ENCODE measurements around the gene RUFY2. TPM values are rescaled to one million over a fixed set of nuclear protein-coding genes. Genes with fewer than 3 reads are reported as not detected.

The RUFY2 gene
- total RNA-seq, 4 donors from 2014 or later = 18.0 to 49.6 (median 23.5) TPM

- intact Hi-C loops (cut with DNase I; ENCODE audit: low total_unique reads) = no loop called here
- TF ChIP-seq, protein P1, sequence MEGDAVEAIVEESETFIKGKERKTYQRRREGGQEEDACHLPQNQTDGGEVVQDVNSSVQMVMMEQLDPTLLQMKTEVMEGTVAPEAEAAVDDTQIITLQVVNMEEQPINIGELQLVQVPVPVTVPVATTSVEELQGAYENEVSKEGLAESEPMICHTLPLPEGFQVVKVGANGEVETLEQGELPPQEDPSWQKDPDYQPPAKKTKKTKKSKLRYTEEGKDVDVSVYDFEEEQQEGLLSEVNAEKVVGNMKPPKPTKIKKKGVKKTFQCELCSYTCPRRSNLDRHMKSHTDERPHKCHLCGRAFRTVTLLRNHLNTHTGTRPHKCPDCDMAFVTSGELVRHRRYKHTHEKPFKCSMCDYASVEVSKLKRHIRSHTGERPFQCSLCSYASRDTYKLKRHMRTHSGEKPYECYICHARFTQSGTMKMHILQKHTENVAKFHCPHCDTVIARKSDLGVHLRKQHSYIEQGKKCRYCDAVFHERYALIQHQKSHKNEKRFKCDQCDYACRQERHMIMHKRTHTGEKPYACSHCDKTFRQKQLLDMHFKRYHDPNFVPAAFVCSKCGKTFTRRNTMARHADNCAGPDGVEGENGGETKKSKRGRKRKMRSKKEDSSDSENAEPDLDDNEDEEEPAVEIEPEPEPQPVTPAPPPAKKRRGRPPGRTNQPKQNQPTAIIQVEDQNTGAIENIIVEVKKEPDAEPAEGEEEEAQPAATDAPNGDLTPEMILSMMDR (IDR thresholded peaks at IDR 0.05) = no peak
- no peak for TF ChIP-seq POLR2A (IDR thresholded peaks at IDR 0.05)
- WGBS, 2 donors = 79 to 84% methylated on average over 2 of the region's 2 CpGs
- no peak for DNase-seq (ENCODE audit: low spot score in 2 of 2)
- H3K4me3 ChIP-seq (ENCODE audit: low read depth, poor library complexity, severe bottlenecking) = no peak overlapping the region
Measured at GRCh38 chr10:68367121-68367520, 40.0 kb downstream of the RUFY2 start.

DNA sequence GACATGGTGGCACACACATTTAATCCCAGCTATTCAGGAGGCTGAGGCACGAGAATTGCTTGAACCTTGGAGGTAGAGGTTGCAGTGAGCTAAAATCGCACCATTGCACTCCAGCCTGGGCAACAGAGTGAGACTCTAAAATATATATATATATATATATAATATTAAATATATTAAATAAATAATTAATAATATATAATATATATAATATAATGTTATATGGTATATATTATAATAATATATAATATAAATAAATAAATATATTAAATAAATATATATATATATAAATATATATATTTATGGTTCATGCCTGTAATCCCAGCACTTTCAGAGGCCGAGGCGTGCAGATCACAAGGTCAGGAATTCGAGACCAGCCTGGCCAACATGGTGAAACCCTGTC is 40.5 kb downstream of the RUFY2 start:
- TF ChIP-seq POLR2A (IDR thresholded peaks at IDR 0.05) = no peak
- TF ChIP-seq, protein P1 (IDR thresholded peaks at IDR 0.05) = no peak
- 97 to 98% methylated on average over 5 of the region's 5 CpGs for WGBS, 2 donors
- no peak for DNase-seq (ENCODE audit: low spot score in 2 of 2)

GRCh38 chr10:68365611-68366010 is 41.5 kb downstream of the RUFY2 start:
- no peak for TF ChIP-seq POLR2A (IDR thresholded peaks at IDR 0.05)
- TF ChIP-seq, protein P1 (IDR thresholded peaks at IDR 0.05) = no peak
- no peak overlapping the region for H3K4me3 ChIP-seq (ENCODE audit: low read depth, poor library complexity, severe bottlenecking)
- no peak for DNase-seq (ENCODE audit: low spot score in 2 of 2)
- 79 to 82% methylated on average over 2 of the region's 2 CpGs for WGBS, 2 donors
- intact Hi-C loops (cut with DNase I; ENCODE audit: low total_unique reads) = no loop called here

More for the DNA sequence above, 40.5 kb downstream of the RUFY2 start:
- intact Hi-C loops (cut with DNase I; ENCODE audit: low total_unique reads) = no loop called here
- no peak overlapping the region for H3K4me3 ChIP-seq (ENCODE audit: low read depth, poor library complexity, severe bottlenecking)

GRCh38 chr10:68364101-68364886 is 42.8 kb downstream of the RUFY2 start:
- intact Hi-C loops (cut with DNase I; ENCODE audit: low total_unique reads) = no loop called here
- 71% methylated on average over 3 of the region's 3 CpGs for WGBS, 2 donors
- no peak for DNase-seq (ENCODE audit: low spot score in 2 of 2)
- TF ChIP-seq, protein P1 (IDR thresholded peaks at IDR 0.05) = no peak
- TF ChIP-seq POLR2A (IDR thresholded peaks at IDR 0.05) = no peak
- no peak overlapping the region for H3K4me3 ChIP-seq (ENCODE audit: low read depth, poor library complexity, severe bottlenecking)

GRCh38 chr10:68362590-68362989 is 44.5 kb downstream of the RUFY2 start:
- DNase-seq (ENCODE audit: low spot score in 2 of 2) = no peak
- intact Hi-C loops (cut with DNase I; ENCODE audit: low total_unique reads) = no loop called here
- TF ChIP-seq, protein P1 (IDR thresholded peaks at IDR 0.05) = no peak
- TF ChIP-seq POLR2A (IDR thresholded peaks at IDR 0.05) = no peak
- WGBS, 2 donors = 88 to 93% methylated on average over 3 of the region's 3 CpGs
- no peak overlapping the region for H3K4me3 ChIP-seq (ENCODE audit: low read depth, poor library complexity, severe bottlenecking)

Measured in lower leg skin (tissue), 4 donors.